HEK293T (cell line): ENCODE measurements around the gene EIF3F.

ENCODE experiments used
- CTCF ChIA-PET: fragments of 350-600 bp; formaldehyde crosslinking; extraction: SDS; loops from one replicate; lab custom pipeline; 2021; ENCODE audit warnings: antibody characterized with exemption, inconsistent platforms; lab: Yijun Ruan, JAX
- POLR2A ChIA-PET: fragments of 350-600 bp; formaldehyde crosslinking; extraction: SDS; loops from one replicate; lab custom pipeline; 2020; ENCODE audit warnings: antibody characterized with exemption, inconsistent platforms; lab: Yijun Ruan, JAX
- DNase-seq: peaks from one replicate; pipeline ENCODE4 v3.0.0; 2012; ENCODE audit warnings: mixed read lengths; ENCODE audit errors: extremely low spot score
- ARNT ChIP-seq: fragments of 450-650 bp; IDR thresholded peaks from 2 replicates; pipeline ENCODE4 v1.6.1; 2017; ENCODE audit warnings: mild to moderate bottlenecking
- BHLHE40 ChIP-seq: fragments of 450-650 bp; IDR thresholded peaks from 2 replicates; pipeline ENCODE4 v1.6.1; 2016; ENCODE audit warnings: mild to moderate bottlenecking, moderate library complexity, borderline replicate concordance
- CTBP1 ChIP-seq: fragments of 450-650 bp; IDR thresholded peaks from 2 replicates; pipeline ENCODE4 v1.6.1; 2016; ENCODE audit warnings: borderline replicate concordance
- ELF4 ChIP-seq: fragments of 450-650 bp; IDR thresholded peaks from 2 replicates; pipeline ENCODE4 v1.6.1; 2017; ENCODE audit warnings: antibody characterized with exemption
- FOXA1 ChIP-seq: fragments of 450-650 bp; IDR thresholded peaks from 2 replicates; pipeline ENCODE4 v1.6.1; 2016; ENCODE audit warnings: mild to moderate bottlenecking
- FOXK2 ChIP-seq: fragments of 450-650 bp; IDR thresholded peaks from 2 replicates; pipeline ENCODE4 v1.6.1; 2016; ENCODE audit warnings: mild to moderate bottlenecking
- FOXM1 ChIP-seq: fragments of 450-650 bp; IDR thresholded peaks from 2 replicates; pipeline ENCODE4 v1.6.1; 2017; ENCODE audit warnings: mild to moderate bottlenecking, borderline replicate concordance
- HDGF ChIP-seq: fragments of 450-650 bp; IDR thresholded peaks from 2 replicates; pipeline ENCODE4 v1.6.1; 2017; ENCODE audit warnings: antibody characterized with exemption, borderline replicate concordance
- L3MBTL2 ChIP-seq: fragments of 450-650 bp; conservative IDR thresholded peaks from 2 replicates; pipeline ENCODE4 v1.6.1; 2016; ENCODE audit warnings: mild to moderate bottlenecking
- LEF1 ChIP-seq: fragments of 450-650 bp; IDR thresholded peaks from 2 replicates; pipeline ENCODE4 v1.6.1; 2017; ENCODE audit warnings: mild to moderate bottlenecking, borderline replicate concordance
- NFRKB ChIP-seq: fragments of 450-650 bp; IDR thresholded peaks from 2 replicates; pipeline ENCODE4 v1.6.1; 2016; ENCODE audit warnings: mild to moderate bottlenecking, moderate library complexity
- SP1 ChIP-seq: fragments of 450-650 bp; IDR thresholded peaks from 2 replicates; pipeline ENCODE4 v1.6.1; 2017
- SUZ12 ChIP-seq: fragments of 450-650 bp; IDR thresholded peaks from 2 replicates; pipeline ENCODE4 v1.6.1; 2016; ENCODE audit warnings: mild to moderate bottlenecking
- TARDBP ChIP-seq: fragments of 450-650 bp; IDR thresholded peaks from 2 replicates; pipeline ENCODE4 v1.6.1; 2016
- ZNF384 ChIP-seq: fragments of 450-650 bp; IDR thresholded peaks from 2 replicates; pipeline ENCODE4 v1.6.1; 2016
- TF ChIP-seq, protein P1 (sequence below): fragments of 450-650 bp; IDR thresholded peaks from 2 replicates; pipeline ENCODE4 v1.6.1; 2016

Gene EIF3F

DNA sequence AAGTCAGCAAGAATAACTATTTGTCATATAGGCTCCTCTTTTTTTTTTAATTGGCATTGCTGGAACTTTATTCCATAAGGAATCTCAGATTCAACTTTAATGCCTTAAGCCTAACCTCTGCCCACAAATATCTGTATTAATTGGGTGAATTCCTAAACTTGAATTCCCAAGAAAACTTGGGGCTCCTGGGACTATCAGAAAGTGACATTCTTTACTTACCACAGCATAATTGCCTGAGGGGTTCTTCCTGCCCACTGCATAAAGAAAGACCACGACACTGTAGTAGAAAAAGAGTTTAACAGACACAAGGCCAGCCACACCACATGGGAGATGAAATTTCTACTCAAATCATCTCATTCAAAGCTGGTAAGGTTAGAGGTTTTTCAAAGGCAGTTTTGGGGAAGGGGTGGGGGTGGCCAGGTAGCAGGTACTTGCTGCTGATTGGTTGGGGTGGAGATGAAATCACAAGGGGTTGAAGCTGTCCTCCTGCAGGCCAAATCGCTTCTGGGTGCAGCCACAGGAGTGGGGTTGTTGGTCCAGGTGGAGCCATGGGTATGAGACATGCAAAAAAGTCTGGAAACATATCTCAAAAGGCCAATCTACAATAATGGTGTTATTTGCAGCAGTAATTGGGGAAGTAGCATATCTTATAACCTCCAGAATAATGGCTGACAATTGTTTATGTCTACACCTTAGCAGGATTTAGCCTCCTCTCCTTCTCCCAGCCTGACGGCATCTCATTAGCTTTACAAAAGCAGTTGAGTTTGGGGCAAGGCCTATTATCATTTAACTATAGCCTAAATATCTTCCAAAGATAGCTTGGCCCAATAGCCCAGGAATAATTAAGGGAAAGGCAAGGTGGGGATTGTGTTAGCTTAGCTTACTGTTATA is 17.1 kb upstream of the EIF3F start:
- ChIA-PET POLR2A (no interaction called here), CTCF (no interaction called here)
- TF ChIP-seq SUZ12 (no peak), FOXK2 (no peak), CTBP1 (no peak), FOXM1 (no peak), ELF4 (no peak), TARDBP (no peak), BHLHE40 (no peak), HDGF (no peak), LEF1 (no peak), L3MBTL2 (no peak), SP1 (no peak), FOXA1 (no peak), ARNT (no peak), NFRKB (no peak), ZNF384 (no peak)
- TF ChIP-seq, protein P1, sequence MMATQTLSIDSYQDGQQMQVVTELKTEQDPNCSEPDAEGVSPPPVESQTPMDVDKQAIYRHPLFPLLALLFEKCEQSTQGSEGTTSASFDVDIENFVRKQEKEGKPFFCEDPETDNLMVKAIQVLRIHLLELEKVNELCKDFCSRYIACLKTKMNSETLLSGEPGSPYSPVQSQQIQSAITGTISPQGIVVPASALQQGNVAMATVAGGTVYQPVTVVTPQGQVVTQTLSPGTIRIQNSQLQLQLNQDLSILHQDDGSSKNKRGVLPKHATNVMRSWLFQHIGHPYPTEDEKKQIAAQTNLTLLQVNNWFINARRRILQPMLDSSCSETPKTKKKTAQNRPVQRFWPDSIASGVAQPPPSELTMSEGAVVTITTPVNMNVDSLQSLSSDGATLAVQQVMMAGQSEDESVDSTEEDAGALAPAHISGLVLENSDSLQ: no peak
- DNase-seq: no peak

DNA sequence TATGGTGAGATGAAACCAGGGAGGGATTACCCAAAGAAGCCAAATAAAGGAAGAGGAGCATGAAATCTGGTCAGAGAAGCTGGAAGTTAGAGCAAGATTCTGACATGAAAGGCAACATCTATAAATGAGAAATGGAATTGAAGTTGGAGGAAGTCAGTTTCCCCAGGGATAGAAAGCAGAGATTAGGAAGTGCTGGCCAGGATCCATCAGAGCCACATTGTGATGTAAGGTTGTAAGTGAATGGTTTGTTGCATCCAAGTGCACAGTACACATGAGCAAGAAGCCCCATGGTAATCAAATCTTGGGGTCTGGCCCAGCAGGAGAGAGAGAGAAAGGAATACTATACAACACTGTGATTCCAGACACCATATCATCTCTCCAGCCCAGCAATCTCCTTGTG is 15.3 kb upstream of the EIF3F start:
- TF ChIP-seq NFRKB (no peak), FOXA1 (no peak), HDGF (no peak), ZNF384 (no peak), SUZ12 (no peak), LEF1 (no peak), SP1 (no peak), FOXM1 (no peak), TARDBP (no peak), FOXK2 (no peak), L3MBTL2 (no peak), BHLHE40 (no peak), CTBP1 (no peak), ELF4 (no peak), ARNT (no peak)
- TF ChIP-seq, protein P1: no peak
- POLR2A ChIA-PET: no interaction called here
- CTCF ChIA-PET: no interaction called here
- DNase-seq: no peak

DNA sequence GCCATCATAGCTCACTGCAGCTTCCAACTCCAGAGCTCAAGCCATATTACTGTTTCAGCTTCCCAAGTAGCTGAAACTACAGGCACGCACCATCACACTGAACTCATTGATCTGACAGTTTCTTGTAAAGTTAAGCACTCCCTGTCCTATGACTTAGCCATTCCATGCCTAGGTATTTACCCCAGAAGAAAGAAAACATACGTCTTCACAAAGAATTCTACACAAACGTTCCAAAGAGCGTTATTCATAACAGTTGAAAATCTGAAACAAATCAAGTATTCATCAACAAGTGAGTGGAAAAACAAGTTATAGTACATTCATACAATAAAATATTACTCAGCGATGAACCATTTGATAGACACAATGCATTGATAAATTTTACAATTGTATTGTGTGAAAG is 14.1 kb upstream of the EIF3F start:
- POLR2A ChIA-PET: no interaction called here
- CTCF ChIA-PET: no interaction called here
- TF ChIP-seq ARNT: no peak
- no peak for TF ChIP-seq SP1
- no peak for DNase-seq

DNA sequence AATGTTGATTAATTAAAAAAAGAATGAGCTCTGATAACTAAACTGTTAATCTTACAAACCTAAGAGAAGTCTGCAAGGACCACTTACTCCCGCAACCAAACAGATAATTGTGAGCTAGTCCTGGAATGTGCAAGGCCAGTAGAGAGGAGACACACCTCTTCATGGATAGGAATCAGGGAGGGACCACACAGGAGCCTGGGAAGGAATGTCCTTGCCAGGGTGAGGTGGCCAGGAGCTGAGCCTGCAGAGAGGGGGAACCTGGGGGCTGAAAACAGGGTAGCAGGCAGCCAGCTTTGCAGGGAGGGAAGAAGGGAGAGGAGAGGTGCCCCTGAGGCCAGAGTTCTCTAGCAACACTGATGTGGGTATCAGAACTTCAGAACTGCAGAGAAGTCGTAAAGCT is 12.5 kb upstream of the EIF3F start:
- no peak for DNase-seq
- no peak for TF ChIP-seq NFRKB
- TF ChIP-seq LEF1: no peak
- TF ChIP-seq FOXA1: no peak
- TF ChIP-seq BHLHE40: no peak
- TF ChIP-seq ARNT: no peak
- TF ChIP-seq HDGF: no peak
- TF ChIP-seq SUZ12: no peak
- TF ChIP-seq FOXM1: no peak
- TF ChIP-seq, protein P1: no peak
- no peak for TF ChIP-seq FOXK2
- no peak for TF ChIP-seq TARDBP
- TF ChIP-seq CTBP1: no peak
- TF ChIP-seq L3MBTL2: no peak
- no peak for TF ChIP-seq ZNF384
- no peak for TF ChIP-seq SP1
- TF ChIP-seq ELF4: no peak
- ChIA-PET CTCF (interaction anchor here (1.2 to 1.5 kb wide), 2 partner anchors 12 to 114 kb away, joined by 3 to 8 read pairs; partner anchors contain the start of gene EIF3F), POLR2A (interaction anchor here (1.3 kb wide), 1 partner anchor 12 kb away, joined by 3 read pairs; no protein-coding TSS in a partner anchor)

DNA sequence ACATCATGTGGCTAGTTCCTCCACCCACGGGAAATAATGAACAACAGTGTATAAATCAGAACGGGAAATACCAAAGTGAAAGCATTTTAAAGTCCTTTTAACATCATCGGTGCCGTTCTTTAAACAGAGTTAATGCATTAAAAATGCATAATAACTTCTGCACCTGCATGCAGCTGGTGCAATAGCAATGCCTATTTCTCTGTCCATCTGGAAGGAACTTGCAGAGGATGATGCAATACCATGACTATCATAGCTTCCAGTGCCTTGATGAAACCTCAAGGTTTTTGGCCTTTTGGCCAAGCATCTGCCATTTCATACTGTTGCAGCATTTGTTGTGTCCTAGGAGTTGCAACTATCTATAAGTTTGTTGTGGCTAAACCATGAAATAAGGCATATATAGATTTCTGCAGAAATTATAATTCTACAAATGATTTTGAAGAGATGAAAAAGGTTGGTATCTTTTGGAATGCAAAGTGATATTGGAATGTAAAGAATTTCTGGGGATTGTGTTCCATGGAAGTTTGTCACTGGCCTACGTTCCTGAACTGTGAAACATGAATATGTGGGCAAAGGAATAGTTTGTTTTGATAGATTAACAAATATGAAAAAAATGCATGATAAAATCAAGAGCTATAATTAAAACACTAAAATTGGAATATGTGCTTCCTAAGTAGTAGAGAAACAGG is 9.8 kb upstream of the EIF3F start:
- POLR2A ChIA-PET: interaction anchor here (0.6 kb wide), 1 partner anchor 10 kb away, joined by 3 read pairs; the partner anchor contains the start of gene EIF3F
- TF ChIP-seq BHLHE40 (no peak), ARNT (no peak), NFRKB (no peak), TARDBP (no peak), ELF4 (no peak), SUZ12 (no peak), LEF1 (no peak)
- TF ChIP-seq, protein P1: no peak
- no peak for DNase-seq
- CTCF ChIA-PET: interaction anchor here (2.0 kb wide), 1 partner anchor 9 kb away, joined by 9 read pairs; the partner anchor contains the start of gene EIF3F
